VCaP (cell line): Measurements from ENCODE around the gene SERPINE2.

ENCODE experiments used
- H3K27ac ChIP-seq: fragments of 450-650 bp; 2 replicates; pipeline ENCODE4 v1.5.1; 2017
- TF ChIP-seq, protein P1 (sequence below): fragments of 450-650 bp; conservative IDR thresholded peaks from 2 replicates; pipeline ENCODE4 v1.5.1; 2017; ENCODE audit warnings: mild to moderate bottlenecking, moderate library complexity

The SERPINE2 gene

GRCh38 chr2:224077773-224078507 is 38.9 kb upstream of the SERPINE2 start:
- TF ChIP-seq, protein P1, sequence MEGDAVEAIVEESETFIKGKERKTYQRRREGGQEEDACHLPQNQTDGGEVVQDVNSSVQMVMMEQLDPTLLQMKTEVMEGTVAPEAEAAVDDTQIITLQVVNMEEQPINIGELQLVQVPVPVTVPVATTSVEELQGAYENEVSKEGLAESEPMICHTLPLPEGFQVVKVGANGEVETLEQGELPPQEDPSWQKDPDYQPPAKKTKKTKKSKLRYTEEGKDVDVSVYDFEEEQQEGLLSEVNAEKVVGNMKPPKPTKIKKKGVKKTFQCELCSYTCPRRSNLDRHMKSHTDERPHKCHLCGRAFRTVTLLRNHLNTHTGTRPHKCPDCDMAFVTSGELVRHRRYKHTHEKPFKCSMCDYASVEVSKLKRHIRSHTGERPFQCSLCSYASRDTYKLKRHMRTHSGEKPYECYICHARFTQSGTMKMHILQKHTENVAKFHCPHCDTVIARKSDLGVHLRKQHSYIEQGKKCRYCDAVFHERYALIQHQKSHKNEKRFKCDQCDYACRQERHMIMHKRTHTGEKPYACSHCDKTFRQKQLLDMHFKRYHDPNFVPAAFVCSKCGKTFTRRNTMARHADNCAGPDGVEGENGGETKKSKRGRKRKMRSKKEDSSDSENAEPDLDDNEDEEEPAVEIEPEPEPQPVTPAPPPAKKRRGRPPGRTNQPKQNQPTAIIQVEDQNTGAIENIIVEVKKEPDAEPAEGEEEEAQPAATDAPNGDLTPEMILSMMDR = no peak
- no peak overlapping the region for H3K27ac ChIP-seq

- no peak overlapping the region for H3K27ac ChIP-seq
- TF ChIP-seq, protein P1 = no peak
These were observed 36.5 kb upstream of the SERPINE2 start for GRCh38 chr2:224075588-224075987.

DNA sequence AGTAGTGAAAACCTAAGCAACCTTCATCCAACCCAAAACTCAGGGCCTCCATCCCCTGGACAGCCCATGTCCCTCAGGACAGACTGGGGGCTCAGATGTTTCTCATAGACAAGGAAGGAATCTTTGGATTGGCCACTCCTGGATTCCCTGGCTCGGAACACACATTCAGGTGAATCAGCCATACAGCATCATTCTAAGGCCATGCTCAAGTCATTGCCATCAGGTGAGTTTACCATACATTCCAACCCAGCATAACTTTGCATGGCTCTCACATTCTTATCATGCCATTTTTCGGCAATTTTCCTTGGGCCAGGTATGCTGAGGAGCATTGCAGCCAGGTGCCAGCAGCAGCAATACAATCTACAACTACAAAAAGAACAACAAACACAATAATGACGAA is 34.6 kb upstream of the SERPINE2 start:
- no peak overlapping the region for H3K27ac ChIP-seq
- TF ChIP-seq, protein P1 = no peak

- TF ChIP-seq, protein P1 = no peak
- no peak overlapping the region for H3K27ac ChIP-seq
These were observed 33.6 kb upstream of the SERPINE2 start for GRCh38 chr2:224072541-224073188.

GRCh38 chr2:224069172-224069571 is 30.1 kb upstream of the SERPINE2 start:
- TF ChIP-seq, protein P1 = no peak
- no peak overlapping the region for H3K27ac ChIP-seq

- TF ChIP-seq, protein P1 = no peak
- no peak overlapping the region for H3K27ac ChIP-seq
These were observed 24.2 kb upstream of the SERPINE2 start for GRCh38 chr2:224063298-224063648.

DNA sequence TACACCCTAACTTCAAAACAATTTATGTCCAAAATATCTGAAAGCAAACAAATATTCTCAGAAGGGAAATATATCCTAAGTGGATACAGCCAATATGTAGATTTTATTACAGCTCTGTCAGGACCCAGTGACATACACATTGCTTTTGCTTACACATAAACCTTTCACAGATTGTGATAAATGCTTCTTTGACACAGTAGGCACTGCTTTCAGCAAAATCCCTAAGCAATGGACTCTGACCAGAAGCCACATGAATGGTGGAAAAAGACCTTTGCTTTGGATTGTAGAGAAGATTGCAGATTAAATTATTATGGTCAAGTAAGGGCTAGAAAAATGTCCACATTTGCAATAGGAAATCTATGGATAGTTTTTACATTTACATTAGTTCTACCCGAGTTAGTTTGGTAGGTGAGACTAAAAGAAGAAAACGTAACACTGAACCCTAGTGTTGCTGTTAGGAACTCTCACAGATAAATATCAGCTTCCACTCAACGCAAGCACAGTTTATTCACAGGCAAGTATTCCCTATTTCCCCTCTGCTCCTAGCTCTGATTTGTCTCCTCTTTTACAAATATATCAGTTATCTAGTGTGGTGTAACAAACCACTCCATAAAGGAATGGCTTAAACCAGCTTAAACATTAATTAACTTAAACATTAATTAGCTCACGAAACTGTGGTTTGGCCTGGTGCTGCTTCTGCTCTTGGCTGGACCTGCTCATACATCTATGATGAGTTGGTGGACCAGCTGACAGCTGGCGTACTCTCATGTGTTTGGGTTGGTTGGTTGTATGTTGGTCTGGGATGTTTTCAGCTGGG is 23.6 kb upstream of the SERPINE2 start:
- TF ChIP-seq, protein P1 = peak; percentile 63
- no peak overlapping the region for H3K27ac ChIP-seq
